Upper lobe of left lung (tissue), 6 donors: ENCODE results near the gene ZNF665. TPM values are rescaled to one million over a fixed set of nuclear protein-coding genes. Genes with fewer than 3 reads are reported as not detected.
A peak's percentile ranks its signal among the peaks of the same experiment; 100 is the strongest.
"Not testable (repeated sequence)": the region's sequence is repeated elsewhere in the genome, so short reads cannot be mapped to it uniquely, and the experiment has no call there.

Source experiments
- ATAC-seq, 2 donors: fragments of 200-7000 bp; cut with Tn5 transposase; one replicate each; pipeline ENCODE4 v1.9.1; 2022; ENCODE audit warnings: mild to moderate bottlenecking in 2 of 2, moderate library complexity in 2 of 2; ENCODE audit not compliant: low FRiP score in 2 of 2
- DNase-seq, 2 donors: peaks; one replicate each; pipeline ENCODE4 v3.0.0-alpha.2; 2019 to 2020
- H3K27ac ChIP-seq, 4 donors: fragments of 200-600 bp; sonication (generic); one replicate each; pipeline ENCODE4 v1.5.1; 2016 to 2019
- H3K27me3 ChIP-seq, 4 donors: fragments of 200-600 bp; sonication (generic); one replicate each; pipeline ENCODE4 v1.5.1; 2017 to 2019
- H3K36me3 ChIP-seq, 4 donors: fragments of 200-600 bp; sonication (generic); one replicate each; pipeline ENCODE4 v1.5.1; 2016 to 2019
- H3K4me1 ChIP-seq, 4 donors: fragments of 200-600 bp; sonication (generic); one replicate each; pipeline ENCODE4 v1.5.1; 2018 to 2019
- H3K4me3 ChIP-seq, 4 donors: fragments of 200-600 bp; sonication (generic); one replicate each; pipeline ENCODE4 v1.5.1; 2017 to 2019; ENCODE audit warnings: mild to moderate bottlenecking in 2 of 4, moderate library complexity in 1 of 4
- H3K9me3 ChIP-seq, 4 donors: fragments of 200-600 bp; sonication (generic); one replicate each; pipeline ENCODE4 v1.5.1; 2018 to 2019
- CTCF ChIP-seq, 6 experiments: fragments of 450-650 bp in 4 of 6; fragments of 200-600 bp in 2 of 6; sonication (generic) in 2 of 6; IDR thresholded peaks; one replicate each; pipeline ENCODE4 v1.5.1; 2016 to 2019; ENCODE audit warnings: antibody characterized with exemption in 6 of 6
- EP300 ChIP-seq, 4 donors: sonication (generic); formaldehyde crosslinking; IDR thresholded peaks; one replicate each; pipeline ENCODE4 v1.5.1; 2017; ENCODE audit warnings: antibody characterized with exemption in 4 of 4, control low read depth in 2 of 4
- POLR2A ChIP-seq, 4 donors: fragments of 450-650 bp; IDR thresholded peaks; one replicate each; pipeline ENCODE4 v1.5.1; 2016 to 2017; ENCODE audit warnings: antibody characterized with exemption in 4 of 4, mild to moderate bottlenecking in 2 of 4
- POLR2AphosphoS5 ChIP-seq, 2 donors: sonication (generic); formaldehyde crosslinking; IDR thresholded peaks; one replicate each; pipeline ENCODE4 v1.5.1; 2017; ENCODE audit warnings: antibody characterized with exemption in 2 of 2
- WGBS, 2 donors: methylation state at CpG; one replicate each; pipeline ENCODE4 v1.1.5; 2017 to 2018; 5-methylcytosine and 5-hydroxymethylcytosine counted together
- total RNA-seq, 6 donors: library from RNA; depleted of rRNA in 4 of 6; stranded (reverse); fragments of >200 nt in 4 of 6; gene quantifications; one replicate each; pipeline versions ENCODE4 v1.1.0 to v1.2.1, GENCODE V29; 2016 to 2021
- donor health status: DM: no; HTN: no; CAD: no; lungs with moderate emphysema.
- donor health status: DM: no; HTN: yes; CAD: no; lungs with severe emphysema.

The ZNF665 gene
- total RNA-seq, 6 donors from 2014 or later = 1.7 to 5.2 (median 3.4) TPM

- peak overlapping the region; percentile 86 to 96 (median 88) for H3K27ac ChIP-seq
- peak overlapping the region; percentile 72 to 88 (median 83) for H3K4me3 ChIP-seq
- TF ChIP-seq EP300 (IDR thresholded peaks at IDR 0.05) = no peak
- no peak for TF ChIP-seq CTCF (IDR thresholded peaks at IDR 0.05)
- TF ChIP-seq POLR2A (IDR thresholded peaks at IDR 0.05) = peak in 3 of 4 donors; percentile 60 to 79 (median 66)
- peak; percentile 81 to 86 for TF ChIP-seq POLR2AphosphoS5 (IDR thresholded peaks at IDR 0.05)
- 3 to 8% methylated on average over 10 to 23 of the region's 42 CpGs for WGBS, 2 donors
- H3K27me3 ChIP-seq = no peaks in the 10 kb centered on the region
- peaks cover 3 to 40% (median 33%) of the 10 kb centered on the region in 4 donors for H3K9me3 ChIP-seq
- ATAC-seq (peak; percentile 97 to 98), DNase-seq (peak; percentile 99 to 100)
- peaks cover 7 to 23% (median 13%) of the 10 kb centered on the region in 4 donors for H3K4me1 ChIP-seq
- peaks cover 0 to 16% (median 6%) of the 10 kb centered on the region in 4 donors for H3K36me3 ChIP-seq
These were observed 3.7 kb upstream of the ZNF665 start for GRCh38 chr19:53196777-53197396.

DNA sequence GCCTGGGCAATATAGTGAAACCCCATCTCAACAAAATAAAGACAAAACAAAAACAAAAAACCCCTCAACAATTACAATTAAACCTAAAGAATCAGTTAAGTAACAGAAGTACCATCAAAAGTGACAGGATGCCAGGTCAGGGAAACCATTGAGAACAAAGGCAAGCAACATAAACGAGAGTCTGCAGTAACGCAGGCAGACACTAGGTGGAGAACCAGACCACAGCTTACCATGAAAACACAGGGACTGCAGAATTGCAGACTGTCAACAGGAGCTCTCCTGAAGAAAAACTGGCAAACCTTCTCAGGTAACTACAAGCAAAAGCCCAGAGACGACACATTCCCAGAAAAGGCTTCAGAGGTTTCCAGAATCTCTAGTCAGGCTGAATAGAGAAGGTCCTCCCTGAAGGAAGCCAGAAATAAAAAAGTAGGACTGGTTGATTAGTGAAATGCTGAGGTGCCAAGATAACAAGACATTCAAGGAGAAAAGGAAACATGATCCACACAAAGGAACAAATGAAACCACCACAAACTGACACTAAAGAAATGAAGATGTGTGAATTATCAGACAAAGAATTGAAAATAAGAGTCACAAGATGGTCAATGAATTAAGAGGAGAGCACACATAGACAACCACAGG, 2.2 kb upstream of the ZNF665 start:
- H3K4me3 ChIP-seq = no peak overlapping the region
- peaks cover 7 to 23% (median 13%) of the 10 kb centered on the region in 4 donors for H3K4me1 ChIP-seq
- WGBS, 2 donors = 0% methylated on average over 3 of the region's 3 CpGs
- TF ChIP-seq CTCF (IDR thresholded peaks at IDR 0.05) (peak; percentile 78 to 92 (median 89)), POLR2AphosphoS5 (IDR thresholded peaks at IDR 0.05) (no peak), POLR2A (IDR thresholded peaks at IDR 0.05) (no peak)
- DNase-seq (peak in 1 of 2 donors; percentile 78), ATAC-seq (peak; percentile 70 to 77)
- no peaks in the 10 kb centered on the region for H3K27me3 ChIP-seq
- peak overlapping the region in 1 of 4 donors; percentile 31 for H3K27ac ChIP-seq
- peaks cover 0 to 4% (median 1%) of the 10 kb centered on the region in 4 donors for H3K36me3 ChIP-seq
- H3K9me3 ChIP-seq = peaks cover 0 to 25% (median 19%) of the 10 kb centered on the region in 4 donors

DNA sequence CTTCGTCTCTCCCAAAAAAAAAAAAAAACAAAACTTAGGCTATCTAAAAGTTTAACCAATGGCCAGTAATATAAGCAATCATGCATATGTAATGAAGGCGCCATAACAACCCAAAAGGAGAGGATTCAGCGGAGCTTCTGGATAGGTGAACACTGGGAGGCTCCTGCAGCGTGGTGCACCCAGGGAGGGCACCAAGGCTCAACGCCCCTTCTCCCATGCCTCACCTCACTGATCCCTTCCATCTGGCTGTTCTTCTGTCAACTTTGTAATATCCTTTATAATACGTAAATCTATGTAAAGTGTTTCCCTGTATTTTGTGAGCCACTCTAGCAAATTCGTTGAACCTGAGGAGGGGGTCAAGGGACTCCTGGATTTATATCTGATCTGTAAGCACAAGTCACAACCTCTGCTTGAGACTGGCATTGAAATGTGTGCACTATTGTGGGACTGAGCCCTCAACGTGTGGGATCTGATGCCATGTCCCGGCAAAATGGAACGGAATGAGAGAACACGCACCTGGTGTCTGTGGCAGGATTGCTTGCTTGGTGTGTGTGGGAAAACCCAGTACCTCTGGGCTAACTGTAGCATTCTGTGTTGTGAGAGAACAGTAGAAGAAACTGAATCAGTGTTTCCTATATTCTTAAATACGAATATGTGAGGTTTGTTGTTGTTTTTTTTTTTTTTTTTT, 521 bp upstream of the ZNF665 start:
- no peak for DNase-seq
- TF ChIP-seq EP300 (IDR thresholded peaks at IDR 0.05) (no peak), CTCF (IDR thresholded peaks at IDR 0.05) (no peak), POLR2A (IDR thresholded peaks at IDR 0.05) (no peak), POLR2AphosphoS5 (IDR thresholded peaks at IDR 0.05) (no peak)
- H3K4me3 ChIP-seq = peak overlapping the region in 3 of 4 donors; percentile 57 to 91 (median 80)
- peaks cover 0 to under 1% (median 0%) of the 10 kb centered on the region in 4 donors for H3K36me3 ChIP-seq
- peaks cover 7 to 23% (median 13%) of the 10 kb centered on the region in 4 donors for H3K4me1 ChIP-seq
- no peak for ATAC-seq
- peaks cover 0 to 9% (median 6%) of the 10 kb centered on the region in 4 donors for H3K9me3 ChIP-seq
- no peaks in the 10 kb centered on the region for H3K27me3 ChIP-seq
- 59 to 60% methylated on average over 12 of the region's 12 CpGs for WGBS, 2 donors
- H3K27ac ChIP-seq = peak overlapping the region in 1 of 4 donors; percentile 77

DNA sequence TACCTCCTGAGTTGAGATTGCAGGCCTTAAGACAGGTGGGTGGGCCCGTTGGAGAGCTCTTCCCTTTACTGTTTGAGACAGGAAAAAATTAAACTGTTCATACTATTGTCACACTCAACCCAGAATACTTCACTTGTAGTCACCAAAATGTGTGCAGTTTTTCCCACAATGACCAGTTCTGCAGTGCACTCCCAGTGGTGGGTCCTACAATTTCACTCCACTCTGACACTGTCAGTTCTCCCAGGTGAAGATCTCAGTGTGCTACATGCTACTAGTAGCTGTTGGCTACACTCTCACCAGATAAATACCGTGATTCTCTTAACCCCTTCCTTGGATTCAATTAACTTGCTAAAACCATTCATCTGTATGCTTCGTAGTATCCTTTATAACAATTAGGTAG, 2.9 kb downstream of the ZNF665 start:
- no peaks in the 10 kb centered on the region for H3K36me3 ChIP-seq
- no peak for ATAC-seq
- H3K4me1 ChIP-seq = peaks cover 0 to 14% (median 8%) of the 10 kb centered on the region in 4 donors
- no peak overlapping the region for H3K4me3 ChIP-seq
- no peak for TF ChIP-seq EP300 (IDR thresholded peaks at IDR 0.05)
- no peak for TF ChIP-seq POLR2AphosphoS5 (IDR thresholded peaks at IDR 0.05)
- TF ChIP-seq CTCF (IDR thresholded peaks at IDR 0.05) = no peak
- TF ChIP-seq POLR2A (IDR thresholded peaks at IDR 0.05) = no peak
- 67 to 95% methylated on average over 3 of the region's 3 CpGs for WGBS, 2 donors
- H3K27ac ChIP-seq = no peak overlapping the region
- DNase-seq = no peak
- H3K27me3 ChIP-seq = no peaks in the 10 kb centered on the region
- no peaks in the 10 kb centered on the region for H3K9me3 ChIP-seq

DNA sequence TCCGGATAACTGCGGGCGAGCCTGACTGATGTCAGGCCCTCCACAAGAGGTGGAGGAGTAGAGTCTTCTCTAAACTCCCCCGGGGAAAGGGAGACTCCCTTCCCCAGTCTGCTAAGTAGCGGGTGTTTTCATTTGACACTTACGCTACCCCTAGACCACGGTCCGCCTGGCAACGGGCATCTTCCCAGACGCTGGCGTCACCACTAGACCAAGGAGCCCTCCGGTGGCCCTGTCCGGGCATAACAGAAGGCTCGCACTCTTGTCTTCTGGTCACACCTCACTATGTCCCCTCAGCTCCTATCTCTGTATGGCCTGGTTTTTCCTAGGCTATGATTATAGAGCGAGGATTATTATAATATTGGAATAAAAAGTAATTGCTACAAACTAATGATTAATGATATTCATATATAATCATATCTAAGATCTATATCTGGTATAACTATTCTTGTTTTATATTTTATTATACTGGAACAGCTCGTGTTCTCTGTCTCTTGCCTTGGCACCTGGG, 3.4 kb downstream of the ZNF665 start:
- not testable (repeated sequence) for H3K27me3 ChIP-seq, H3K9me3 ChIP-seq, H3K4me3 ChIP-seq, H3K36me3 ChIP-seq, ATAC-seq, H3K27ac ChIP-seq
- WGBS, 2 donors = 81 to 82% methylated on average over 8 to 11 of the region's 16 CpGs
- peak in 1 of 2 donors; percentile 32 for DNase-seq
- H3K4me1 ChIP-seq = peaks cover 0 to 14% (median 8%) of the 10 kb centered on the region in 4 donors

- not testable (repeated sequence) for DNase-seq, H3K27me3 ChIP-seq, H3K27ac ChIP-seq, H3K4me1 ChIP-seq, ATAC-seq, H3K4me3 ChIP-seq, H3K9me3 ChIP-seq
- peaks cover 0 to 25% (median 6%) of the 10 kb centered on the region in 4 donors for H3K36me3 ChIP-seq
- 85 to 90% methylated on average over 14 to 17 of the region's 19 CpGs for WGBS, 2 donors
These were observed 7.8 kb downstream of the ZNF665 start for GRCh38 chr19:53185155-53185882.
